WTC11 (cell line): ENCODE measurements around the gene LASP1NB.

Experiments
- ATAC-seq: fragments of 200-7000 bp; cut with Tn5 transposase; 2 replicates; pipeline ENCODE4 v1.10.0; 2021; ENCODE audit warnings: mild to moderate bottlenecking, moderate library complexity
- CTCF ChIA-PET: fragments of 300-600 bp; sonication (Branson Sonifier 250); formaldehyde crosslinking; loops from one replicate; lab custom pipeline; 2021; ENCODE audit warnings: antibody characterized with exemption; lab: Charles Lee
- POLR2A ChIA-PET: fragments of 350-600 bp; sonication (Branson Sonifier 250); formaldehyde crosslinking; loops from one replicate; lab custom pipeline; 2021; ENCODE audit warnings: antibody characterized with exemption; lab: Charles Lee
- DNase-seq: peaks from one replicate; pipeline ENCODE4 v3.0.0; 2021; ENCODE audit warnings: low spot score
- H3K27ac Mint-ChIP-seq: 2 replicates; pipeline ENCODE4 v1.8.0; 2021; ENCODE audit warnings: mixed read lengths
- H3K27me3 Mint-ChIP-seq: 2 replicates; pipeline ENCODE4 v1.8.0; 2021; ENCODE audit warnings: low read depth, mild to moderate bottlenecking, moderate library complexity, mixed read lengths
- H3K36me3 Mint-ChIP-seq: 2 replicates; pipeline ENCODE4 v1.8.0; 2021; ENCODE audit warnings: mixed read lengths
- H3K4me1 Mint-ChIP-seq: 2 replicates; pipeline ENCODE4 v1.8.0; 2022; ENCODE audit warnings: mixed read lengths
- H3K4me3 Mint-ChIP-seq: 2 replicates; pipeline ENCODE4 v1.8.0; 2021; ENCODE audit warnings: mild to moderate bottlenecking, moderate library complexity, mixed read lengths
- H3K9me3 Mint-ChIP-seq: 2 replicates; pipeline ENCODE4 v1.8.0; 2021; ENCODE audit warnings: mixed read lengths
- CREM ChIP-seq: sonication (generic); formaldehyde crosslinking; IDR thresholded peaks from 2 replicates; pipeline ENCODE4 v1.8.1; 2022; ENCODE audit warnings: mild to moderate bottlenecking, missing genetic modification reagents, moderate library complexity
- ESRRA ChIP-seq: sonication (generic); formaldehyde crosslinking; IDR thresholded peaks from 2 replicates; pipeline ENCODE4 v1.8.1; 2022; ENCODE audit warnings: mild to moderate bottlenecking, missing genetic modification reagents, borderline replicate concordance
- FOXJ3 ChIP-seq: sonication (generic); formaldehyde crosslinking; IDR thresholded peaks from 2 replicates; pipeline ENCODE4 v1.9.0; 2021; ENCODE audit warnings: missing genetic modification reagents, mild to moderate bottlenecking, borderline replicate concordance
- GTF2I ChIP-seq: fragments of 250-450 bp; sonication (Bioruptor Pico); conservative IDR thresholded peaks from 2 replicates; pipeline ENCODE4 v1.4.0; 2021; ENCODE audit warnings: mild to moderate bottlenecking
- JUN ChIP-seq: sonication (generic); formaldehyde crosslinking; IDR thresholded peaks from 2 replicates; pipeline ENCODE4 v1.8.0; 2023; ENCODE audit warnings: mild to moderate bottlenecking, missing genetic modification reagents
- NFYB ChIP-seq: sonication (generic); formaldehyde crosslinking; conservative IDR thresholded peaks from 2 replicates; pipeline ENCODE4 v1.8.0; 2022; ENCODE audit warnings: low read depth, missing genetic modification reagents
- RELA ChIP-seq: sonication (generic); formaldehyde crosslinking; IDR thresholded peaks from 2 replicates; pipeline ENCODE4 v1.8.1; 2022; ENCODE audit warnings: missing genetic modification reagents, mild to moderate bottlenecking, borderline replicate concordance
- TP53 ChIP-seq: sonication (generic); formaldehyde crosslinking; IDR thresholded peaks from 2 replicates; pipeline ENCODE4 v1.8.1; 2023; ENCODE audit warnings: mild to moderate bottlenecking, missing genetic modification reagents
- ZNF121 ChIP-seq: sonication (generic); formaldehyde crosslinking; IDR thresholded peaks from 2 replicates; pipeline ENCODE4 v1.8.0; 2023; ENCODE audit warnings: missing genetic modification reagents
- ZNF317 ChIP-seq: sonication (generic); formaldehyde crosslinking; IDR thresholded peaks from 2 replicates; pipeline ENCODE4 v1.8.1; 2023; ENCODE audit warnings: low read depth, mild to moderate bottlenecking, moderate library complexity, missing genetic modification reagents, borderline replicate concordance
- TF ChIP-seq, protein P1 (sequence below): fragments of 200-600 bp; IDR thresholded peaks from 2 replicates; pipeline ENCODE4 v1.8.0; 2022; ENCODE audit warnings: antibody characterized with exemption
- TF ChIP-seq, protein P2 (sequence below): sonication (generic); formaldehyde crosslinking; IDR thresholded peaks from 2 replicates; pipeline ENCODE4 v1.8.1; 2022; ENCODE audit warnings: low read depth, missing genetic modification reagents, borderline replicate concordance
- TF ChIP-seq, protein P3 (sequence below): sonication (generic); formaldehyde crosslinking; IDR thresholded peaks from 2 replicates; pipeline ENCODE4 v1.8.1; 2023; ENCODE audit warnings: mild to moderate bottlenecking, missing genetic modification reagents, moderate library complexity
- TF ChIP-seq, protein P4 (sequence below): sonication (generic); formaldehyde crosslinking; IDR thresholded peaks from 2 replicates; pipeline ENCODE4 v1.8.1; 2023; ENCODE audit warnings: mild to moderate bottlenecking, moderate library complexity, missing genetic modification reagents
- TF ChIP-seq, protein P5 (sequence below): sonication (generic); formaldehyde crosslinking; IDR thresholded peaks from 2 replicates; pipeline ENCODE4 v1.8.0; 2023; ENCODE audit warnings: missing genetic modification reagents
- TF ChIP-seq, protein P6 (sequence below): sonication (generic); formaldehyde crosslinking; IDR thresholded peaks from 2 replicates; pipeline ENCODE4 v1.8.0; 2022; ENCODE audit warnings: mild to moderate bottlenecking, missing genetic modification reagents
- TF ChIP-seq, protein P7 (sequence below): fragments of 250-450 bp; sonication (Bioruptor Pico); IDR thresholded peaks from 2 replicates; pipeline ENCODE4 v2.1.2; 2022; ENCODE audit warnings: mild to moderate bottlenecking, moderate library complexity
- TF ChIP-seq, protein P8 (sequence below): sonication (generic); formaldehyde crosslinking; IDR thresholded peaks from 2 replicates; pipeline ENCODE4 v1.8.0; 2023; ENCODE audit warnings: mild to moderate bottlenecking, missing genetic modification reagents
- TF ChIP-seq, protein P9 (sequence below): fragments of 250-450 bp; sonication (Bioruptor Pico); IDR thresholded peaks from 2 replicates; pipeline ENCODE4 v1.9.0; 2021; ENCODE audit warnings: moderate library complexity, mild to moderate bottlenecking, inconsistent platforms, borderline replicate concordance

LASP1NB gene

DNA sequence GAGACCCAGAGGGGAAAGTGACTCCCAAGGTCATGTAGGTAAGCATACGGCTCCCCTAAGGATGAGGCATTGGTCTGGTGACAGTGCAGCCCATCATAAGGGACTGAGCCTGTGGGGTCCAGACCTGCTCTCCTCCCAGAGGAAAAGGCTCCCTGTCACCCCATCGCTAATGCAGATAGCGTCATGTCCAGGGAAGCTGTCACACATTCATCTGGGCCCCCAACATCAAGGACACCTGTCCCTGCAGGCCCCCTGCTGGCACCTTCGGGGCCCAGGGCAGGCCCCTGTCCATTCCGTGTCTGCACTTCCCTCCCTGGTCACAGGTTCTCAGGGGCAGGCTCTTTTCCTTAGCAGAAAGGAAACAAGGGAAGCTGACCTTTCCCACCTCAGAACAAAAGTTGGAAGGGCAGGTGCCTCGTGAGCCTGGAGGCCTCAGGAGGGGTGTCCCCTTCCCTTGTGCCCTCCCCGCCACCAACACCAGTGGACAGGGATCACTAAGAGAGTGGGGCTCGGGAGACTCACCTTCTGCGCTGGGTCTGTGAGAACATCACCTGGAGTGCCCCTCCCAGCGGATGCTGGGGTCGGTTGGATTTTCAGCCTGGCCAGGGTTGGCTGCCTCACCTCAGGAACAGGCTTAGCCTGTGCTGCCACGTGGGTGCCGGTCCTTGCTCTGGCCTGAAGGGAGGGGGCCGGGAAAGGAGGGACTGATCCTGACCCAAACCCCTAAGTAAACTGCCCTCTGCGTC is 17.3 kb upstream of the LASP1NB start:
- H3K4me3 Mint-ChIP-seq = no peak overlapping the region
- H3K4me1 Mint-ChIP-seq = peaks cover 18% of the 10 kb centered on the region
- TF ChIP-seq JUN = no peak
- TF ChIP-seq, protein P1, sequence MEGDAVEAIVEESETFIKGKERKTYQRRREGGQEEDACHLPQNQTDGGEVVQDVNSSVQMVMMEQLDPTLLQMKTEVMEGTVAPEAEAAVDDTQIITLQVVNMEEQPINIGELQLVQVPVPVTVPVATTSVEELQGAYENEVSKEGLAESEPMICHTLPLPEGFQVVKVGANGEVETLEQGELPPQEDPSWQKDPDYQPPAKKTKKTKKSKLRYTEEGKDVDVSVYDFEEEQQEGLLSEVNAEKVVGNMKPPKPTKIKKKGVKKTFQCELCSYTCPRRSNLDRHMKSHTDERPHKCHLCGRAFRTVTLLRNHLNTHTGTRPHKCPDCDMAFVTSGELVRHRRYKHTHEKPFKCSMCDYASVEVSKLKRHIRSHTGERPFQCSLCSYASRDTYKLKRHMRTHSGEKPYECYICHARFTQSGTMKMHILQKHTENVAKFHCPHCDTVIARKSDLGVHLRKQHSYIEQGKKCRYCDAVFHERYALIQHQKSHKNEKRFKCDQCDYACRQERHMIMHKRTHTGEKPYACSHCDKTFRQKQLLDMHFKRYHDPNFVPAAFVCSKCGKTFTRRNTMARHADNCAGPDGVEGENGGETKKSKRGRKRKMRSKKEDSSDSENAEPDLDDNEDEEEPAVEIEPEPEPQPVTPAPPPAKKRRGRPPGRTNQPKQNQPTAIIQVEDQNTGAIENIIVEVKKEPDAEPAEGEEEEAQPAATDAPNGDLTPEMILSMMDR = no peak
- TF ChIP-seq, protein P2, sequence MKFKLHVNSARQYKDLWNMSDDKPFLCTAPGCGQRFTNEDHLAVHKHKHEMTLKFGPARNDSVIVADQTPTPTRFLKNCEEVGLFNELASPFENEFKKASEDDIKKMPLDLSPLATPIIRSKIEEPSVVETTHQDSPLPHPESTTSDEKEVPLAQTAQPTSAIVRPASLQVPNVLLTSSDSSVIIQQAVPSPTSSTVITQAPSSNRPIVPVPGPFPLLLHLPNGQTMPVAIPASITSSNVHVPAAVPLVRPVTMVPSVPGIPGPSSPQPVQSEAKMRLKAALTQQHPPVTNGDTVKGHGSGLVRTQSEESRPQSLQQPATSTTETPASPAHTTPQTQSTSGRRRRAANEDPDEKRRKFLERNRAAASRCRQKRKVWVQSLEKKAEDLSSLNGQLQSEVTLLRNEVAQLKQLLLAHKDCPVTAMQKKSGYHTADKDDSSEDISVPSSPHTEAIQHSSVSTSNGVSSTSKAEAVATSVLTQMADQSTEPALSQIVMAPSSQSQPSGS (CRISPR knock-in tag) = no peak
- no peak for TF ChIP-seq ESRRA
- no peak for TF ChIP-seq TP53 (CRISPR knock-in tag)
- TF ChIP-seq, protein P3, sequence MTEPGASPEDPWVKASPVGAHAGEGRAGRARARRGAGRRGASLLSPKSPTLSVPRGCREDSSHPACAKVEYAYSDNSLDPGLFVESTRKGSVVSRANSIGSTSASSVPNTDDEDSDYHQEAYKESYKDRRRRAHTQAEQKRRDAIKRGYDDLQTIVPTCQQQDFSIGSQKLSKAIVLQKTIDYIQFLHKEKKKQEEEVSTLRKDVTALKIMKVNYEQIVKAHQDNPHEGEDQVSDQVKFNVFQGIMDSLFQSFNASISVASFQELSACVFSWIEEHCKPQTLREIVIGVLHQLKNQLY (CRISPR knock-in tag) = no peak
- no peak for TF ChIP-seq NFYB (CRISPR knock-in tag)
- TF ChIP-seq, protein P4, sequence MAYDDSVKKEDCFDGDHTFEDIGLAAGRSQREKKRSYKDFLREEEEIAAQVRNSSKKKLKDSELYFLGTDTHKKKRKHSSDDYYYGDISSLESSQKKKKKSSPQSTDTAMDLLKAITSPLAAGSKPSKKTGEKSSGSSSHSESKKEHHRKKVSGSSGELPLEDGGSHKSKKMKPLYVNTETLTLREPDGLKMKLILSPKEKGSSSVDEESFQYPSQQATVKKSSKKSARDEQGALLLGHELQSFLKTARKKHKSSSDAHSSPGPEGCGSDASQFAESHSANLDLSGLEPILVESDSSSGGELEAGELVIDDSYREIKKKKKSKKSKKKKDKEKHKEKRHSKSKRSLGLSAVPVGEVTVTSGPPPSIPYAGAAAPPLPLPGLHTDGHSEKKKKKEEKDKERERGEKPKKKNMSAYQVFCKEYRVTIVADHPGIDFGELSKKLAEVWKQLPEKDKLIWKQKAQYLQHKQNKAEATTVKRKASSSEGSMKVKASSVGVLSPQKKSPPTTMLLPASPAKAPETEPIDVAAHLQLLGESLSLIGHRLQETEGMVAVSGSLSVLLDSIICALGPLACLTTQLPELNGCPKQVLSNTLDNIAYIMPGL (CRISPR knock-in tag) = no peak
- TF ChIP-seq, protein P5, sequence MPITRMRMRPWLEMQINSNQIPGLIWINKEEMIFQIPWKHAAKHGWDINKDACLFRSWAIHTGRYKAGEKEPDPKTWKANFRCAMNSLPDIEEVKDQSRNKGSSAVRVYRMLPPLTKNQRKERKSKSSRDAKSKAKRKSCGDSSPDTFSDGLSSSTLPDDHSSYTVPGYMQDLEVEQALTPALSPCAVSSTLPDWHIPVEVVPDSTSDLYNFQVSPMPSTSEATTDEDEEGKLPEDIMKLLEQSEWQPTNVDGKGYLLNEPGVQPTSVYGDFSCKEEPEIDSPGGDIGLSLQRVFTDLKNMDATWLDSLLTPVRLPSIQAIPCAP (CRISPR knock-in tag) = no peak
- TF ChIP-seq, protein P6, sequence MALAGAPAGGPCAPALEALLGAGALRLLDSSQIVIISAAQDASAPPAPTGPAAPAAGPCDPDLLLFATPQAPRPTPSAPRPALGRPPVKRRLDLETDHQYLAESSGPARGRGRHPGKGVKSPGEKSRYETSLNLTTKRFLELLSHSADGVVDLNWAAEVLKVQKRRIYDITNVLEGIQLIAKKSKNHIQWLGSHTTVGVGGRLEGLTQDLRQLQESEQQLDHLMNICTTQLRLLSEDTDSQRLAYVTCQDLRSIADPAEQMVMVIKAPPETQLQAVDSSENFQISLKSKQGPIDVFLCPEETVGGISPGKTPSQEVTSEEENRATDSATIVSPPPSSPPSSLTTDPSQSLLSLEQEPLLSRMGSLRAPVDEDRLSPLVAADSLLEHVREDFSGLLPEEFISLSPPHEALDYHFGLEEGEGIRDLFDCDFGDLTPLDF (CRISPR knock-in tag) = no peak
- TF ChIP-seq GTF2I (CRISPR knock-in tag) = no peak
- peak; percentile 13 for DNase-seq
- H3K27ac Mint-ChIP-seq = 0 out of 2 replicates have a peak overlapping the region, but pooled peaks have one; percentile 86
- POLR2A ChIA-PET = interaction anchor here (0.6 to 1.2 kb wide), 2 partner anchors 22 to 99 kb away, joined by 3 read pairs; no protein-coding TSS in a partner anchor
- H3K27me3 Mint-ChIP-seq = no peaks in the 10 kb centered on the region
- CTCF ChIA-PET = interaction anchor here (0.6 to 2.2 kb wide), 7 partner anchors 10 to 267 kb away, joined by 3 to 14 read pairs (median 6); no protein-coding TSS in a partner anchor
- ATAC-seq = peak; percentile 43
- H3K36me3 Mint-ChIP-seq = peaks cover 17% of the 10 kb centered on the region
- H3K9me3 Mint-ChIP-seq = no peaks in the 10 kb centered on the region

DNA sequence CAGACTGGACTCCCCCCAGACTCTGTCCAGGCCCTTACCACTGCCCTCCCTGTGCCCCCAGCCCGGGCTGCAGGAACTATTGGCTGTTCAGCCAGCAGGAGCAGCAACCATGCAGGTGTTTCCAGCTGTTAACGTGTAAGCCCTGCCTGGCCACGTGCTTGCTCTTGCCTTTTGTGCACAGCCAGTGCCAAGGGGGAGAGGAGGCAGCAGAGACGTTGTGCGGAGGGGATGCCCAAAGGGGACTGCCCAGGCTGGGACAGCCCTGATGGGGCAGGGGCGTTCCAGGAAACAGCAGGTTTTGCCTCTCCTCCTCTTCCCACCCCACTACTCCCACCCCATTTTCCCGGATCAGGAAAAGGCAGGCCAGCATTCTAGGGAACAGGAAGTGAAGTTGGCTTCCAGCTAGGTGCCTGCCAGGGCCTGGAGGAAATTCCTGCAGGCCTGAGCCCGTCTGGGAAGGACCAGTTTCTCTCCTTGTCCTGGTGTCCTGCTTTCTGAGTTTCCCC is 16.7 kb upstream of the LASP1NB start:
- H3K27me3 Mint-ChIP-seq = no peaks in the 10 kb centered on the region
- peak; percentile 16 for DNase-seq
- H3K36me3 Mint-ChIP-seq = peaks cover 11% of the 10 kb centered on the region
- H3K4me1 Mint-ChIP-seq = peaks cover 18% of the 10 kb centered on the region
- peak overlapping the region; percentile 48 for H3K27ac Mint-ChIP-seq
- no peaks in the 10 kb centered on the region for H3K9me3 Mint-ChIP-seq
- CTCF ChIA-PET = interaction anchor here (0.6 kb wide), 2 partner anchors 30 to 40 kb away, joined by 3 to 4 read pairs; no protein-coding TSS in a partner anchor
- POLR2A ChIA-PET = interaction anchor here (0.6 to 1.2 kb wide), 2 partner anchors 23 to 100 kb away, joined by 3 read pairs; no protein-coding TSS in a partner anchor
- peak; percentile 15; the same call in 1 of the 2 replicates for ATAC-seq
- H3K4me3 Mint-ChIP-seq = no peak overlapping the region
- TF ChIP-seq, protein P7, sequence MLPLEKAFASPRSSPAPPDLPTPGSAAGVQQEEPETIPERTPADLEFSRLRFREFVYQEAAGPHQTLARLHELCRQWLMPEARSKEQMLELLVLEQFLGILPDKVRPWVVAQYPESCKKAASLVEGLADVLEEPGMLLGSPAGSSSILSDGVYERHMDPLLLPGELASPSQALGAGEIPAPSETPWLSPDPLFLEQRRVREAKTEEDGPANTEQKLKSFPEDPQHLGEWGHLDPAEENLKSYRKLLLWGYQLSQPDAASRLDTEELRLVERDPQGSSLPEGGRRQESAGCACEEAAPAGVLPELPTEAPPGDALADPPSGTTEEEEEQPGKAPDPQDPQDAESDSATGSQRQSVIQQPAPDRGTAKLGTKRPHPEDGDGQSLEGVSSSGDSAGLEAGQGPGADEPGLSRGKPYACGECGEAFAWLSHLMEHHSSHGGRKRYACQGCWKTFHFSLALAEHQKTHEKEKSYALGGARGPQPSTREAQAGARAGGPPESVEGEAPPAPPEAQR = no peak
- TF ChIP-seq NFYB (CRISPR knock-in tag) = no peak
- no peak for TF ChIP-seq ZNF317 (CRISPR knock-in tag)
- no peak for TF ChIP-seq FOXJ3 (CRISPR knock-in tag)
- TF ChIP-seq ZNF121 (CRISPR knock-in tag) = no peak
- TF ChIP-seq RELA (CRISPR knock-in tag) = no peak
- TF ChIP-seq, protein P8, sequence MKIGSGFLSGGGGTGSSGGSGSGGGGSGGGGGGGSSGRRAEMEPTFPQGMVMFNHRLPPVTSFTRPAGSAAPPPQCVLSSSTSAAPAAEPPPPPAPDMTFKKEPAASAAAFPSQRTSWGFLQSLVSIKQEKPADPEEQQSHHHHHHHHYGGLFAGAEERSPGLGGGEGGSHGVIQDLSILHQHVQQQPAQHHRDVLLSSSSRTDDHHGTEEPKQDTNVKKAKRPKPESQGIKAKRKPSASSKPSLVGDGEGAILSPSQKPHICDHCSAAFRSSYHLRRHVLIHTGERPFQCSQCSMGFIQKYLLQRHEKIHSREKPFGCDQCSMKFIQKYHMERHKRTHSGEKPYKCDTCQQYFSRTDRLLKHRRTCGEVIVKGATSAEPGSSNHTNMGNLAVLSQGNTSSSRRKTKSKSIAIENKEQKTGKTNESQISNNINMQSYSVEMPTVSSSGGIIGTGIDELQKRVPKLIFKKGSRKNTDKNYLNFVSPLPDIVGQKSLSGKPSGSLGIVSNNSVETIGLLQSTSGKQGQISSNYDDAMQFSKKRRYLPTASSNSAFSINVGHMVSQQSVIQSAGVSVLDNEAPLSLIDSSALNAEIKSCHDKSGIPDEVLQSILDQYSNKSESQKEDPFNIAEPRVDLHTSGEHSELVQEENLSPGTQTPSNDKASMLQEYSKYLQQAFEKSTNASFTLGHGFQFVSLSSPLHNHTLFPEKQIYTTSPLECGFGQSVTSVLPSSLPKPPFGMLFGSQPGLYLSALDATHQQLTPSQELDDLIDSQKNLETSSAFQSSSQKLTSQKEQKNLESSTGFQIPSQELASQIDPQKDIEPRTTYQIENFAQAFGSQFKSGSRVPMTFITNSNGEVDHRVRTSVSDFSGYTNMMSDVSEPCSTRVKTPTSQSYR (CRISPR knock-in tag) = no peak
- no peak for TF ChIP-seq CREM (CRISPR knock-in tag)
- TF ChIP-seq, protein P9, sequence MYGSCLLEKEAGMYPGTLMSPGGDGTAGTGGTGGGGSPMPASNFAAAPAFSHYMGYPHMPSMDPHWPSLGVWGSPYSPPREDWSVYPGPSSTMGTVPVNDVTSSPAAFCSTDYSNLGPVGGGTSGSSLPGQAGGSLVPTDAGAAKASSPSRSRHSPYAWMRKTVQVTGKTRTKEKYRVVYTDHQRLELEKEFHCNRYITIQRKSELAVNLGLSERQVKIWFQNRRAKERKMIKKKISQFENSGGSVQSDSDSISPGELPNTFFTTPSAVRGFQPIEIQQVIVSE = no peak
